ENCODE results near the gene TWF2.

The TWF2 gene

DNA sequence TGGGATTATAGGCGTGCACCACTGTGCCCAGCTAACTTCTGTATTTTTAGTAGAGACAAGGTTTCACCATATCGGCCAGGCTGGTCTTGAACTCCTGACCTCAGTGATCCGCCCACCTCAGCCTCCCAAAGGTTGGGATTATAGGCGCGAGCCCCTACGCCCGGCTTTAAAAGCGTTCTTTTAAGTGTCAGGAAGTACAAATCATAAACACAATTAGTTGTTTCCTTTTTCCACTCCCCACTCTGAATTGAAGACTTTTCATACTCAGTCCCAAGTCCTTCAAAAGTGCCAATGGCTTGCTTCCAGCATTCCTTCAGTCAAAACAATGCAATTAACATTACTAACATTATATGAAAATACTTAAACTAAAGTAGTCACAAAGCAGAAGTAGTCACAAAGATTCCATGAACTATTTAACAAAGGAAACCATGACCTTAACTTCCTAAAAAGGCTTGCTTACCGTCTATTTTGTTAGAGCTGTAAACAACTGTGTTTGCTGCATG, 31.3 kb upstream of the TWF2 start:
- TF ChIP-seq, protein P1, sequence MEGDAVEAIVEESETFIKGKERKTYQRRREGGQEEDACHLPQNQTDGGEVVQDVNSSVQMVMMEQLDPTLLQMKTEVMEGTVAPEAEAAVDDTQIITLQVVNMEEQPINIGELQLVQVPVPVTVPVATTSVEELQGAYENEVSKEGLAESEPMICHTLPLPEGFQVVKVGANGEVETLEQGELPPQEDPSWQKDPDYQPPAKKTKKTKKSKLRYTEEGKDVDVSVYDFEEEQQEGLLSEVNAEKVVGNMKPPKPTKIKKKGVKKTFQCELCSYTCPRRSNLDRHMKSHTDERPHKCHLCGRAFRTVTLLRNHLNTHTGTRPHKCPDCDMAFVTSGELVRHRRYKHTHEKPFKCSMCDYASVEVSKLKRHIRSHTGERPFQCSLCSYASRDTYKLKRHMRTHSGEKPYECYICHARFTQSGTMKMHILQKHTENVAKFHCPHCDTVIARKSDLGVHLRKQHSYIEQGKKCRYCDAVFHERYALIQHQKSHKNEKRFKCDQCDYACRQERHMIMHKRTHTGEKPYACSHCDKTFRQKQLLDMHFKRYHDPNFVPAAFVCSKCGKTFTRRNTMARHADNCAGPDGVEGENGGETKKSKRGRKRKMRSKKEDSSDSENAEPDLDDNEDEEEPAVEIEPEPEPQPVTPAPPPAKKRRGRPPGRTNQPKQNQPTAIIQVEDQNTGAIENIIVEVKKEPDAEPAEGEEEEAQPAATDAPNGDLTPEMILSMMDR (IDR thresholded peaks at IDR 0.05; ENCODE audit: extremely low read depth, insufficient read depth, missing control alignments) = no peak
- in situ Hi-C loops (cut with MboI; ENCODE audit: low pct_unique_long_range_greater_than_20kb, low sequenced_read_pairs, unreplicated experiment) = no loop called here
- DNase-seq (ENCODE audit: low spot score) = no peak

DNA sequence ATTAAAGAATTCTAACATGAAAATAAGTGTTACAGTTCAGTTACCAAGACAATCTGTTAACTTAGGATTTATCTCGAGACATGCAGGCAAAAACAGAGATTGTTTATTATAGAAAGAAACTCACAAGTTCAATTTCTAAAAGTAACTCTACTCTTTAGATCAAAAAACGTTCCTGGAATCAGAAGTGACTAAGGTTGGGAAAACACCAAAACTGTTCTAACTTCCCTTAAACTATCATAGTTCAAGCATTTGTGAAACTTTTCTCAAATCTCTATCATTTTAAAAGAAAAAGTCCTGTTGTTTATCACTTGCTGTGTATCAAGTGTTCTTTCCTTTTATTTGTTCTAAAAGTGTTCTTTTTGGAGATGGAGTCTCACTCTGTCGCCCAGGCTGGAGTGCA, 30.8 kb upstream of the TWF2 start:
- no peak for DNase-seq (ENCODE audit: low spot score)
- in situ Hi-C loops (cut with MboI; ENCODE audit: low pct_unique_long_range_greater_than_20kb, low sequenced_read_pairs, unreplicated experiment) = no loop called here
- TF ChIP-seq, protein P1 (IDR thresholded peaks at IDR 0.05; ENCODE audit: extremely low read depth, insufficient read depth, missing control alignments) = no peak

DNA sequence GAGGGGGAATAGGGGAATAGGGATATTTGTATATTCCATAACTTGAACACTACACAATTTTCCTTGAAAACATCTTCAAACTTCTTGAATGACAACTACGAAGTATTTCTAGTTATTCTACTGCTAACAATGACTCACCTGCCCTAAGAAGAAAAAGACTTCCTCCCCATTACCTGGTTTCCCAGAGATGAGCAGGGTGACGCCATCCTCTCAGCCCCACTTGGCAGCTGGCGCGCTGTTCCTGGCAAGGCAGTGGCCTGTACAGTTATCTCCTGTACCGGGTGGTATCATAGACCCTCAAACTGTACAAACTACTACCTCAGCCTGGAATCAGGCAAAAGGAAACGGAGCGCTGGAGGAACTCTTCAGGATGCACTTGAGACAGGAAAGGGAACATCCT, 29.1 kb upstream of the TWF2 start:
- in situ Hi-C loops (cut with MboI; ENCODE audit: low pct_unique_long_range_greater_than_20kb, low sequenced_read_pairs, unreplicated experiment) = no loop called here
- DNase-seq (ENCODE audit: low spot score) = no peak
- TF ChIP-seq, protein P1 (IDR thresholded peaks at IDR 0.05; ENCODE audit: extremely low read depth, insufficient read depth, missing control alignments) = no peak

DNA sequence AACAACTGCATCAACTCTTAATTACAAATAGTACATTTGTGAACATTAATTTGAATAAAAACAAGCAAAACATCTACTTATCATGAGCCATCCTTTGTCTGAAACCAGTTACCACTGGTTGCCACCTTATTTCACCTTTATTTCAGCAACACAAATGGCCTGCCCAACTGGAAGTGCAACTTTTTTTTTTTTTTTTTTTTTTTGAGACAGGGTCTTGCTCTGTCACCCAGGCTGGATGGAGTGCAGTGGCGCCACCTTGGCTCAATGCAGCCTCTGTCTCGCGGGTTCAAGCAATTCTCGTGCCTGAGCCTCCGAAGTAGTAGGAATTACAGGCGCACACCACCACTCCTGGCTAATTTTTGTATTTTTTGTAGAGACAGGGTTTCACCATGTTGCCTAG, 26.4 kb upstream of the TWF2 start:
- TF ChIP-seq, protein P1 (IDR thresholded peaks at IDR 0.05; ENCODE audit: extremely low read depth, insufficient read depth, missing control alignments) = no peak
- in situ Hi-C loops (cut with MboI; ENCODE audit: low pct_unique_long_range_greater_than_20kb, low sequenced_read_pairs, unreplicated experiment) = no loop called here
- no peak for DNase-seq (ENCODE audit: low spot score)

DNA sequence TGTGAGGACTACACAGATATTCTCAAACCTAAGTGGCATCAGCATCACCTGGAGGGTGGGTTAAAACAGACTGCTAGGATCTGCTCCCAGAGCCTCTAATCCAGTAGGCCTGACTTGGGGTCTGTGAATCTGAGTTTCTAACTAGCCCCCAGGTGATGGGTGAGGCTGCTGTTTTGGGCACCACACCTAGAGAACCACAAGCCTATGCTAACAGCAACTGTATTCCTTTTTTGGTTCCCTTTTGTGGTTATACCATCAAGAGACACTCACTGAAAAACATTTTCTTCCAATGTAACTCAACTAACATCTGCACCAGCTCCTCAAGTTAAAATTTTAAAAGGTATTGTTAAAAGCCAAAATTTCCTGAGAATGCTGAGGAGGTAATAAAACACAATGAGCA, 23.5 kb upstream of the TWF2 start:
- in situ Hi-C loops (cut with MboI; ENCODE audit: low pct_unique_long_range_greater_than_20kb, low sequenced_read_pairs, unreplicated experiment) = no loop called here
- DNase-seq (ENCODE audit: low spot score) = no peak
- TF ChIP-seq, protein P1 (IDR thresholded peaks at IDR 0.05; ENCODE audit: extremely low read depth, insufficient read depth, missing control alignments) = no peak

DNA sequence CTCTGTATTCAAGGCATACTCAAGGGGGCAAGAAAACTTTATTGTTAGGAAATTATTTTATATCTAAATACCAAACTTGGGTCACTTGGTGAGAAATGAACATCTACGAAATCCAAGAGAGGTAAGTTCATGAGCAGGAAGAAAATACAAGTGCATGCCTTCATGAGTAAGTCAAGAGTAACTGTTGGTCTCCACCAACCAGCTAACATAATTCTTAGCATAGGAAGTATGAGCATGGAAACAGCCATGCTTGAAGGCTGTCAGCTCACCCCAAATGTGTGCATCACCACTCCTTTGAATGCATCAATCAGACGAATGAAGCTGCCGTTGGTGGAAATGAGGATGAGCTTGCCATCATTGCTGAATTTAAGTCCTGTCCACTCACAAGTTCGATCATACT, 20.5 kb upstream of the TWF2 start:
- in situ Hi-C loops (cut with MboI; ENCODE audit: low pct_unique_long_range_greater_than_20kb, low sequenced_read_pairs, unreplicated experiment) = no loop called here
- TF ChIP-seq, protein P1 (IDR thresholded peaks at IDR 0.05; ENCODE audit: extremely low read depth, insufficient read depth, missing control alignments) = no peak
- no peak for DNase-seq (ENCODE audit: low spot score)

DNA sequence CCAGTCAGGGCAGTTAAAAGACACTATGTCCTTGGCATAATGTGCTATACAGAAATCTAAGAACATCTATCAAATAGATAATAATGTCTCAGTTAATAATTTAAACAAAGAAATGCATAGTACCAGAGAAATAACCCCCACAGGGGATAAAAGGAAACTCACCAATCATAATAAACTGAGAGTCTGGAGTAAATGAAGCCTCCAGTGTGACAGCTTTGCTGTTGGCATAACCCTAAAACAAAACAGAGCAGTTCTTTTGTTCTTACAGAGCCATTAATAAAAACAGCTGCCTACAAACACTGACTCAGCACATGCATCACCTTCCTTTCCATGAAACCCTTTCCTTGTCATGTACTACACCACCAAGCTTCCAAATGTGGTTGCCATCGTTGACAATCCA, 20.1 kb upstream of the TWF2 start:
- in situ Hi-C loops (cut with MboI; ENCODE audit: low pct_unique_long_range_greater_than_20kb, low sequenced_read_pairs, unreplicated experiment) = no loop called here
- TF ChIP-seq, protein P1 (IDR thresholded peaks at IDR 0.05; ENCODE audit: extremely low read depth, insufficient read depth, missing control alignments) = no peak

More for the DNA sequence above, 20.1 kb upstream of the TWF2 start:
- DNase-seq (ENCODE audit: low spot score) = no peak
